ENCODE measurements around the gene LRRK1. TPM values are rescaled to one million over a fixed set of nuclear protein-coding genes. Genes with fewer than 3 reads are reported as not detected.

LRRK1 gene
- total and polyA plus RNA-seq, 2 experiments from 2014 or later, result 6.2 to 6.4 TPM

- Histone ChIP-seq H3K4me3 (no peak overlapping the region), H3K27me3 (replicated peaks; ENCODE audit: insufficient read depth) (no peaks in the 10 kb centered on the region), H3F3A (ENCODE audit: insufficient read depth) (0 out of 2 replicates have a peak, but pooled peaks cover 5% of the 10 kb centered on the region), H3K9me2 (ENCODE audit: insufficient read depth) (no peaks in the 10 kb centered on the region), H3K9me3 (ENCODE audit: low read depth) (no peaks in the 10 kb centered on the region), H2AFZ (peak overlapping the region; percentile 72), H3K36me3 (ENCODE audit: low read depth) (no peaks in the 10 kb centered on the region), H3K4me1 (ENCODE audit: insufficient read depth) (peaks cover 17% of the 10 kb centered on the region), H4K20me1 (ENCODE audit: insufficient read depth) (no peaks in the 10 kb centered on the region), H3K4me2 (ENCODE audit: unreplicated experiment) (peak overlapping the region; percentile 40), H3K79me2 (ENCODE audit: insufficient read depth) (no peaks in the 10 kb centered on the region), H3K27ac (peak overlapping the region; percentile 77), H3K9ac (peak overlapping the region; percentile 54)
- no peak for TF ChIP-seq EZH2phosphoT487 (IDR thresholded peaks at IDR 0.05; ENCODE audit: insufficient read depth, low read depth)
- no peak for TF ChIP-seq EZH2 (IDR thresholded peaks at IDR 0.05; ENCODE audit: insufficient read depth, poor library complexity, severe bottlenecking)
- peak; percentile 86 for DNase-seq
- in situ Hi-C loops (cut with MboI), result no loop called here
- WGBS, 2 experiments (ENCODE audit: low coverage in 1 of 2, low lambda C conversion rate in 2 of 2, missing lambda C conversion rate in 2 of 2), result 10 to 14% methylated on average over 16 to 17 of the region's 17 CpGs
These were observed 196.9 kb downstream of the LRRK1 start for GRCh38 chr15:101115786-101116680.

- H3K9ac ChIP-seq, result peak overlapping the region; percentile 54
- 0 out of 2 replicates have a peak, but pooled peaks cover 5% of the 10 kb centered on the region for H3F3A ChIP-seq (ENCODE audit: insufficient read depth)
- DNase-seq, result no peak
- peak overlapping the region; percentile 77 for H3K27ac ChIP-seq
- H3K27me3 ChIP-seq (replicated peaks; ENCODE audit: insufficient read depth), result no peaks in the 10 kb centered on the region
- peaks cover 23% of the 10 kb centered on the region for H3K4me1 ChIP-seq (ENCODE audit: insufficient read depth)
- no peaks in the 10 kb centered on the region for H3K36me3 ChIP-seq (ENCODE audit: low read depth)
- in situ Hi-C loops (cut with MboI), result no loop called here
- H4K20me1 ChIP-seq (ENCODE audit: insufficient read depth), result no peaks in the 10 kb centered on the region
- peak overlapping the region; percentile 40 for H3K4me2 ChIP-seq (ENCODE audit: unreplicated experiment)
- no peaks in the 10 kb centered on the region for H3K9me2 ChIP-seq (ENCODE audit: insufficient read depth)
- TF ChIP-seq EZH2 (IDR thresholded peaks at IDR 0.05; ENCODE audit: insufficient read depth, poor library complexity, severe bottlenecking), result no peak
- TF ChIP-seq EZH2phosphoT487 (IDR thresholded peaks at IDR 0.05; ENCODE audit: insufficient read depth, low read depth), result no peak
- no peaks in the 10 kb centered on the region for H3K9me3 ChIP-seq (ENCODE audit: low read depth)
- H3K4me3 ChIP-seq, result no peak overlapping the region
- H3K79me2 ChIP-seq (ENCODE audit: insufficient read depth), result no peaks in the 10 kb centered on the region
- WGBS, 2 experiments (ENCODE audit: low coverage in 1 of 2, low lambda C conversion rate in 2 of 2, missing lambda C conversion rate in 2 of 2), result 93 to 100% methylated on average over 1 of the region's 1 CpG
- H2AFZ ChIP-seq, result peak overlapping the region; percentile 72
These were observed 197.5 kb downstream of the LRRK1 start for GRCh38 chr15:101116681-101116976.

GRCh38 chr15:101118116-101118515, 199.0 kb downstream of the LRRK1 start:
- in situ Hi-C loops (cut with MboI), result no loop called here
- Histone ChIP-seq H3K9ac (no peak overlapping the region), H3K4me3 (no peak overlapping the region), H3K27ac (no peak overlapping the region), H3K9me3 (ENCODE audit: low read depth) (no peaks in the 10 kb centered on the region), H3K79me2 (ENCODE audit: insufficient read depth) (no peaks in the 10 kb centered on the region), H3K4me2 (ENCODE audit: unreplicated experiment) (no peak overlapping the region), H3F3A (ENCODE audit: insufficient read depth) (peaks cover 12% of the 10 kb centered on the region), H3K27me3 (replicated peaks; ENCODE audit: insufficient read depth) (no peaks in the 10 kb centered on the region), H3K9me2 (ENCODE audit: insufficient read depth) (no peaks in the 10 kb centered on the region), H2AFZ (no peak overlapping the region), H4K20me1 (ENCODE audit: insufficient read depth) (no peaks in the 10 kb centered on the region), H3K4me1 (ENCODE audit: insufficient read depth) (peaks cover 29% of the 10 kb centered on the region), H3K36me3 (ENCODE audit: low read depth) (no peaks in the 10 kb centered on the region)
- TF ChIP-seq EZH2phosphoT487 (IDR thresholded peaks at IDR 0.05; ENCODE audit: insufficient read depth, low read depth) (no peak), EZH2 (IDR thresholded peaks at IDR 0.05; ENCODE audit: insufficient read depth, poor library complexity, severe bottlenecking) (no peak)
- WGBS, 2 experiments (ENCODE audit: low coverage in 1 of 2, low lambda C conversion rate in 2 of 2, missing lambda C conversion rate in 2 of 2), result 93 to 95% methylated on average over 9 of the region's 9 CpGs
- no peak for DNase-seq

- H3K27ac ChIP-seq, result no peak overlapping the region
- H3K79me2 ChIP-seq (ENCODE audit: insufficient read depth), result no peaks in the 10 kb centered on the region
- in situ Hi-C loops (cut with MboI), result no loop called here
- TF ChIP-seq EZH2phosphoT487 (IDR thresholded peaks at IDR 0.05; ENCODE audit: insufficient read depth, low read depth), result no peak
- no peak for TF ChIP-seq EZH2 (IDR thresholded peaks at IDR 0.05; ENCODE audit: insufficient read depth, poor library complexity, severe bottlenecking)
- 95 to 96% methylated on average over 10 of the region's 10 CpGs for WGBS, 2 experiments (ENCODE audit: low coverage in 1 of 2, low lambda C conversion rate in 2 of 2, missing lambda C conversion rate in 2 of 2)
- no peak for DNase-seq
- H3K36me3 ChIP-seq (ENCODE audit: low read depth), result no peaks in the 10 kb centered on the region
- no peak overlapping the region for H3K9ac ChIP-seq
- H4K20me1 ChIP-seq (ENCODE audit: insufficient read depth), result no peaks in the 10 kb centered on the region
- H3K4me1 ChIP-seq (ENCODE audit: insufficient read depth), result peaks cover 33% of the 10 kb centered on the region
- no peak overlapping the region for H3K4me3 ChIP-seq
- H3F3A ChIP-seq (ENCODE audit: insufficient read depth), result peaks cover 17% of the 10 kb centered on the region
- no peak overlapping the region for H2AFZ ChIP-seq
- H3K27me3 ChIP-seq (replicated peaks; ENCODE audit: insufficient read depth), result no peaks in the 10 kb centered on the region
- H3K9me3 ChIP-seq (ENCODE audit: low read depth), result no peaks in the 10 kb centered on the region
- H3K9me2 ChIP-seq (ENCODE audit: insufficient read depth), result no peaks in the 10 kb centered on the region
- no peak overlapping the region for H3K4me2 ChIP-seq (ENCODE audit: unreplicated experiment)
These were observed 199.5 kb downstream of the LRRK1 start for GRCh38 chr15:101118615-101119014.
